KMS-11 (cell line): ENCODE results near the gene ITGA8.

Experiments used
- H2AFZ ChIP-seq: fragments of 200-600 bp; sonication (generic); 2 replicates; pipeline ENCODE4 v1.6.1; 2016; ENCODE audit warnings: antibody characterized with exemption, mixed run types, low read depth
- H3K27ac ChIP-seq: fragments of 200-600 bp; sonication (generic); 2 replicates; pipeline ENCODE4 v1.6.1; 2016; ENCODE audit warnings: mild to moderate bottlenecking, mixed run types
- H3K27me3 ChIP-seq: fragments of 200-600 bp; sonication (generic); 2 replicates; pipeline ENCODE4 v1.6.1; 2017; ENCODE audit warnings: mild to moderate bottlenecking, low read depth, mixed run types, moderate library complexity; ENCODE audit not compliant: insufficient read depth
- H3K36me3 ChIP-seq: fragments of 200-600 bp; sonication (generic); 2 replicates; pipeline ENCODE4 v1.6.1; 2017; ENCODE audit warnings: mild to moderate bottlenecking, mixed run types; ENCODE audit not compliant: insufficient read depth
- H3K4me1 ChIP-seq: fragments of 200-600 bp; sonication (generic); 2 replicates; pipeline ENCODE4 v1.6.1; 2016; ENCODE audit warnings: mild to moderate bottlenecking, low read depth, mixed run types; ENCODE audit not compliant: poor library complexity, severe bottlenecking
- H3K4me2 ChIP-seq: fragments of 200-600 bp; sonication (generic); 2 replicates; pipeline ENCODE4 v1.7.0; 2016; ENCODE audit warnings: mild to moderate bottlenecking, mixed run types
- H3K4me3 ChIP-seq: fragments of 200-600 bp; sonication (generic); IDR thresholded peaks from 2 replicates; pipeline ENCODE4 v1.6.1; 2017; ENCODE audit warnings: low read depth, low read length, mixed read lengths; ENCODE audit not compliant: insufficient read depth
- H3K79me2 ChIP-seq: fragments of 200-600 bp; sonication (generic); 2 replicates; pipeline ENCODE4 v1.6.1; 2016; ENCODE audit warnings: low read depth, mixed run types; ENCODE audit not compliant: insufficient read depth
- H3K9ac ChIP-seq: fragments of 200-600 bp; sonication (generic); 2 replicates; pipeline ENCODE4 v1.6.1; 2016; ENCODE audit warnings: mild to moderate bottlenecking, mixed run types
- H4K20me1 ChIP-seq: fragments of 200-600 bp; sonication (generic); 2 replicates; pipeline ENCODE4 v1.6.1; 2016; ENCODE audit warnings: mild to moderate bottlenecking, mixed run types; ENCODE audit not compliant: insufficient read depth
- TF ChIP-seq, protein P1 (sequence below): fragments of 200-600 bp; sonication (generic); conservative IDR thresholded peaks from 2 replicates; pipeline ENCODE4 v1.6.1; 2017; ENCODE audit warnings: low read depth, mild to moderate bottlenecking, antibody characterized with exemption, low read length, moderate library complexity, mixed read lengths

Gene ITGA8

DNA sequence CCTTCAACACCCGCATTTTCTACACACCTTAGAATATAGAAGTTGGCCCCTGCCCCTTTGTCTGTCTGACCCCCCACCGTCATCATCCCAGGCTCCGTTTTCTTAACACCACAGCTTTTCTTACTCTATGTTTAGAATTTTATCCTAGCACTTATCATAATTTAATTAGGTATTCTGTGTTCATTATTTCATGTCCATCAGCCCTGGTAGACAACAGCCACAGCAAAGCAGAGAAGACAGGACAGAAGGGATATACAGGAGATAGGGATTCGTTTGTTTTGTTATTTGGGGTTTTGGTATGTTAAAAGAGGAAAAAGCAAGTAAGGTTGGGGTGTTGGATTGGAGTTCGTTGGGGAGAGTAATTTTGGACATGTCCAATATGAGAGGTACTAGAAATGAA, 48.8 kb downstream of the ITGA8 start:
- no peak overlapping the region for H3K4me3 ChIP-seq
- H4K20me1 ChIP-seq, result no peaks in the 10 kb centered on the region
- H3K27me3 ChIP-seq, result no peaks in the 10 kb centered on the region
- no peak overlapping the region for H3K4me2 ChIP-seq
- no peaks in the 10 kb centered on the region for H3K79me2 ChIP-seq
- TF ChIP-seq, protein P1, sequence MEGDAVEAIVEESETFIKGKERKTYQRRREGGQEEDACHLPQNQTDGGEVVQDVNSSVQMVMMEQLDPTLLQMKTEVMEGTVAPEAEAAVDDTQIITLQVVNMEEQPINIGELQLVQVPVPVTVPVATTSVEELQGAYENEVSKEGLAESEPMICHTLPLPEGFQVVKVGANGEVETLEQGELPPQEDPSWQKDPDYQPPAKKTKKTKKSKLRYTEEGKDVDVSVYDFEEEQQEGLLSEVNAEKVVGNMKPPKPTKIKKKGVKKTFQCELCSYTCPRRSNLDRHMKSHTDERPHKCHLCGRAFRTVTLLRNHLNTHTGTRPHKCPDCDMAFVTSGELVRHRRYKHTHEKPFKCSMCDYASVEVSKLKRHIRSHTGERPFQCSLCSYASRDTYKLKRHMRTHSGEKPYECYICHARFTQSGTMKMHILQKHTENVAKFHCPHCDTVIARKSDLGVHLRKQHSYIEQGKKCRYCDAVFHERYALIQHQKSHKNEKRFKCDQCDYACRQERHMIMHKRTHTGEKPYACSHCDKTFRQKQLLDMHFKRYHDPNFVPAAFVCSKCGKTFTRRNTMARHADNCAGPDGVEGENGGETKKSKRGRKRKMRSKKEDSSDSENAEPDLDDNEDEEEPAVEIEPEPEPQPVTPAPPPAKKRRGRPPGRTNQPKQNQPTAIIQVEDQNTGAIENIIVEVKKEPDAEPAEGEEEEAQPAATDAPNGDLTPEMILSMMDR, result no peak
- H3K9ac ChIP-seq, result no peak overlapping the region
- no peaks in the 10 kb centered on the region for H3K4me1 ChIP-seq
- no peaks in the 10 kb centered on the region for H3K36me3 ChIP-seq
- no peak overlapping the region for H3K27ac ChIP-seq
- H2AFZ ChIP-seq, result no peak overlapping the region

DNA sequence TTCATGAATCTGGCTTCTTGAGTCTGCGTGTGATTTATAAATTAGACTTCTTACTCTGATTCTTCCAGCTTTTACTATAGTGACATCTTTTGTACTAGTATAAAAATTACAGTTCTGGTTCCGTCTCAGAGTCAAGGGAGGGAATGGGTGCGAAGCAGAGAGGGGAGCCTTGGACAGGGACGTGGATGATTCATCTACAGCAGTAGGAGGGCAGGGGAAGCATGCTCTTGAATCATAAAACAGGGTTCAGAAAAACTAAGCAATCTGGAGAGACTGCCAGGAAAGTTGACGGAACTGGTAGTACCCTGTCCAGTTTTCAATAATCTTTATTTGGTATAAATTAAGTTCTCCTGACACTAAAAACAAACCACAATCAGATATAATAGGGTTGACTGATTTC, 58.1 kb downstream of the ITGA8 start:
- H3K36me3 ChIP-seq, result no peaks in the 10 kb centered on the region

DNA sequence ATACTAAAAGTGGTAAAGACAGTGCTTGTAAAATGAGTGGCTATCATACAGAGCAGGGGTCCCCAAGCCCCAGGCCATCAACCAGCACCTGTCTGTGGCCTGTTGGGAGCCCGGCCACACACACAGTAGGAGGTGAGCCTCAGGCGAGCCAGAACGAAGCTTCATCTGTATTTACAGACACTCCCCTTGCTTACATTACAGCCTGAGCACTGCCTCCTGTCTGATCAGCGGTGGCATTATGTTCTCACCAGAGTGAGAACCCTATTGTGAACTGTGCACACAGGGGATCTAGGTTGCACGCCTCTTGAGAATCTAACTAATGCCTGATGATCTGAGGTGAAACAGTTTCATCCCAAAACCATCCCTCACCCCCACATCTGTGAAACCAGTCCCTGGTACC, 58.7 kb downstream of the ITGA8 start:
- Histone ChIP-seq H2AFZ (no peak overlapping the region), H3K4me1 (no peaks in the 10 kb centered on the region), H4K20me1 (no peaks in the 10 kb centered on the region), H3K9ac (no peak overlapping the region), H3K27ac (no peak overlapping the region), H3K27me3 (no peaks in the 10 kb centered on the region), H3K4me2 (no peak overlapping the region), H3K79me2 (no peaks in the 10 kb centered on the region), H3K4me3 (no peak overlapping the region), H3K36me3 (no peaks in the 10 kb centered on the region)
- TF ChIP-seq, protein P1, result no peak

More for the DNA sequence above, 58.1 kb downstream of the ITGA8 start:
- no peaks in the 10 kb centered on the region for H3K79me2 ChIP-seq
- no peak overlapping the region for H3K4me2 ChIP-seq
- TF ChIP-seq, protein P1, result no peak
- no peaks in the 10 kb centered on the region for H3K27me3 ChIP-seq
- no peak overlapping the region for H3K27ac ChIP-seq
- H2AFZ ChIP-seq, result no peak overlapping the region
- H3K4me1 ChIP-seq, result no peaks in the 10 kb centered on the region
- no peak overlapping the region for H3K9ac ChIP-seq
- no peaks in the 10 kb centered on the region for H4K20me1 ChIP-seq
- no peak overlapping the region for H3K4me3 ChIP-seq

DNA sequence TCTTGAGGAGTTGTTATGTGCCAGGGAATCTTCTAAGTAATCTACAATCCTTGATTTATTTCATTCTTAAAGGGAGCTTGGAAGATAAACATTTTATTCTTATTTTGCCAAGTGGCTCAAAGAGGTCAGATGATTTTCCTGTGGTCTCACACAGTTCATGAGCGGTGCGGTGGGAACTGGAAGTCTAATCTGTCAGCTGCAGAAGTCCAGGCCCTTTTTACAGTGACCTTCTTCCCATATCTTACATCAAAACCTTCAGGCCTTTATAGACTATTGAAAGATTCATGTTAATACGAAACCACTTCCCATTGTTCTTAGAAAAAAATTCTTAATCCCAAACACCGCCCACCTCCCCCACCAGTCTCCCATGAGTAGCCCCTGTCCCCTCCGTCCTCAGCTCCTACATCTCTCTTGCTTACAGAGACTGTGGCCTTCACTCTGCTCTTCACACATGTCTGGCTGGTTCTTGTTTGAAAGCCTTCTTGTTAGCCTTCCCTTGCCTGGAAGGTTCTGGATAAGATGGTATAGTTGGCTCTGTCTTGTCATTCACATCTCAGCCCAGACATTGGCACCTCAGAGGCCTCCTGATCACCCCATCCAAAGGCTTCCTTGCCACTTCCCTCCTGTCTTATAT, 61.5 kb downstream of the ITGA8 start:
- TF ChIP-seq, protein P1, result no peak
- Histone ChIP-seq H3K4me1 (no peaks in the 10 kb centered on the region), H3K79me2 (no peaks in the 10 kb centered on the region), H2AFZ (no peak overlapping the region), H3K36me3 (no peaks in the 10 kb centered on the region), H3K27ac (no peak overlapping the region), H4K20me1 (no peaks in the 10 kb centered on the region), H3K9ac (no peak overlapping the region), H3K27me3 (no peaks in the 10 kb centered on the region), H3K4me3 (no peak overlapping the region), H3K4me2 (no peak overlapping the region)
